ENCODE measurements around the gene OLFML2B. TPM values are rescaled to one million over a fixed set of nuclear protein-coding genes. Genes with fewer than 3 reads are reported as not detected.

The OLFML2B gene
- total and polyA plus RNA-seq, 2 of the 4 experiments (the other 2 are of a cell fraction): 0.36 to 0.74 TPM

DNA sequence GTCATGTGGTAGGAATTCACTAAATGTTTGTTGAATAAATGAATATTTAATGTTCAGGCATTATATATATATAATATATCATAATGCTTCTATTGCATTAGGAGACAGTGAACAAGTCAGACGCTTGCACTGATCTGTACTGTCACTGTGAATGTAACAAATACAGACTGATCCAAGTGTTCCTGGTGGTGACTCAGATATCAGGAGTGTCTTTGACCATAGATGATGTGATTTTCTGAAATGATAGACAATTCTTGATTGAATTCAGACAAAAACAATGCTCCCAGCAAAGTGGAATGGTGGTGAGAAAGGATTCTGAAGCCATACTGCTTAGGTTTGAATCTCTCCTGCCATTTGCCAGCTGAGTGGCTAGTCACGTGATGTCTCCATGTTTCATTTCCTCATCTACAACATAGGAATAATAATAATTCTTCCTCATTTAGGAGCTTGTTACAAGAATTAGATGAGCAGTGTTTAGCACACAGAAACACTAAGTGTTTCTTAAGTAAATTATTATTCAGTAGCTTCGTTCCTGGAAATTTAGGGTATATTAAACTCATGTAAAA, 71.0 kb downstream of the OLFML2B start:
- dilution Hi-C loops (cut with HindIII; ENCODE audit: low sequenced_read_pairs, unreplicated experiment) (no loop called here), intact Hi-C loops (cut with micrococcal nuclease) (no loop called here), in situ Hi-C loops (cut with MboI; ENCODE audit: low sequenced_read_pairs) (no loop called here)
- Histone ChIP-seq H2BK5ac (ENCODE audit: low read depth, low read length, poor library complexity, severe bottlenecking) (no peak overlapping the region), H3K79me1 (ENCODE audit: low read depth in 1 of 2, low read length in 2 of 2) (peaks cover 0 to 3% of the 10 kb centered on the region in 2 experiments; a peak in 1 of 4 replicates), H3K9ac (ENCODE audit: low read depth, low read length) (no peak overlapping the region), H3K27ac (ENCODE audit: insufficient read depth, low read length) (no peak overlapping the region), H2BK120ac (ENCODE audit: low read depth, low read length) (no peak overlapping the region), H3K23ac (ENCODE audit: low read depth, low read length) (no peak overlapping the region), H2BK20ac (ENCODE audit: low read depth, low read length) (no peak overlapping the region), H3K18ac (ENCODE audit: low read depth, low read length) (no peak overlapping the region), H3K9me1 (ENCODE audit: insufficient read depth, low read length) (no peaks in the 10 kb centered on the region), H3K56ac (ENCODE audit: extremely low read depth, insufficient read depth, low read length) (no peak overlapping the region), H3K36me3 (ENCODE audit: control insufficient read depth, insufficient read depth, low read length) (no peaks in the 10 kb centered on the region), H3K27me3 (ENCODE audit: control insufficient read depth, insufficient read depth, low read length) (no peaks in the 10 kb centered on the region), H3K4me1 (ENCODE audit: control insufficient read depth, insufficient read depth, low read length) (peaks cover 2% of the 10 kb centered on the region; the same call in 1 of the 2 replicates), H4K5ac (ENCODE audit: low read depth, low read length) (no peak overlapping the region), H3K4me3 (ENCODE audit: insufficient read depth, low read depth, low read length) (no peak overlapping the region), H2BK15ac (ENCODE audit: low read depth, low read length) (no peak overlapping the region), H3K4me2 (ENCODE audit: low read depth, low read length) (no peak overlapping the region), H4K91ac (ENCODE audit: insufficient read depth, low read depth, low read length) (no peak overlapping the region), H3K14ac (replicated peaks; ENCODE audit: low read depth, low read length) (no peak overlapping the region), H3K4ac (ENCODE audit: low read depth, low read length) (no peak overlapping the region), H2AFZ (replicated peaks; ENCODE audit: low read length, poor library complexity) (no peak overlapping the region), H3K9me3 (ENCODE audit: control insufficient read depth, insufficient read depth, low read length) (no peaks in the 10 kb centered on the region), H2AK5ac (ENCODE audit: low read depth, low read length) (no peak overlapping the region), H4K20me1 (ENCODE audit: insufficient read depth, low read length) (no peaks in the 10 kb centered on the region), H2AK9ac (replicated peaks; ENCODE audit: low read depth, low read length, poor library complexity) (no peak overlapping the region), H4K8ac (ENCODE audit: low read depth in 2 of 2, low read length in 2 of 2) (no peak overlapping the region)
- BruUV-seq (replicated peaks): no TSS peak
- POLR2A ChIA-PET (ENCODE audit: unreplicated experiment): no interaction called here
- no peak for ATAC-seq (ENCODE audit: low read depth)
- CTCF ChIA-PET: interaction anchor here (0.9 to 1.6 kb wide), 3 partner anchors 8 to 160 kb away, joined by 3 to 5 read pairs (median 3); no protein-coding TSS in a partner anchor
- peak; percentile 19 for DNase-seq
- TF ChIP-seq, protein P1, sequence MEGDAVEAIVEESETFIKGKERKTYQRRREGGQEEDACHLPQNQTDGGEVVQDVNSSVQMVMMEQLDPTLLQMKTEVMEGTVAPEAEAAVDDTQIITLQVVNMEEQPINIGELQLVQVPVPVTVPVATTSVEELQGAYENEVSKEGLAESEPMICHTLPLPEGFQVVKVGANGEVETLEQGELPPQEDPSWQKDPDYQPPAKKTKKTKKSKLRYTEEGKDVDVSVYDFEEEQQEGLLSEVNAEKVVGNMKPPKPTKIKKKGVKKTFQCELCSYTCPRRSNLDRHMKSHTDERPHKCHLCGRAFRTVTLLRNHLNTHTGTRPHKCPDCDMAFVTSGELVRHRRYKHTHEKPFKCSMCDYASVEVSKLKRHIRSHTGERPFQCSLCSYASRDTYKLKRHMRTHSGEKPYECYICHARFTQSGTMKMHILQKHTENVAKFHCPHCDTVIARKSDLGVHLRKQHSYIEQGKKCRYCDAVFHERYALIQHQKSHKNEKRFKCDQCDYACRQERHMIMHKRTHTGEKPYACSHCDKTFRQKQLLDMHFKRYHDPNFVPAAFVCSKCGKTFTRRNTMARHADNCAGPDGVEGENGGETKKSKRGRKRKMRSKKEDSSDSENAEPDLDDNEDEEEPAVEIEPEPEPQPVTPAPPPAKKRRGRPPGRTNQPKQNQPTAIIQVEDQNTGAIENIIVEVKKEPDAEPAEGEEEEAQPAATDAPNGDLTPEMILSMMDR (conservative IDR thresholded peaks at IDR 0.05; ENCODE audit: low read depth, low read length): no peak
- TF ChIP-seq SMC3 (IDR thresholded peaks at IDR 0.05; ENCODE audit: low read depth, low read length) (no peak), CHD1 (IDR thresholded peaks at IDR 0.05; ENCODE audit: low read depth, low read length) (no peak), MAFK (IDR thresholded peaks at IDR 0.05; ENCODE audit: low read depth, low read length) (no peak), RCOR1 (IDR thresholded peaks at IDR 0.05; ENCODE audit: insufficient replicate concordance, low read length) (no peak), RFX5 (IDR thresholded peaks at IDR 0.05; ENCODE audit: low read depth, low read length) (no peak), FOS (IDR thresholded peaks at IDR 0.05; ENCODE audit: low read depth, low read length) (no peak)
- TF ChIP-seq, protein P2, sequence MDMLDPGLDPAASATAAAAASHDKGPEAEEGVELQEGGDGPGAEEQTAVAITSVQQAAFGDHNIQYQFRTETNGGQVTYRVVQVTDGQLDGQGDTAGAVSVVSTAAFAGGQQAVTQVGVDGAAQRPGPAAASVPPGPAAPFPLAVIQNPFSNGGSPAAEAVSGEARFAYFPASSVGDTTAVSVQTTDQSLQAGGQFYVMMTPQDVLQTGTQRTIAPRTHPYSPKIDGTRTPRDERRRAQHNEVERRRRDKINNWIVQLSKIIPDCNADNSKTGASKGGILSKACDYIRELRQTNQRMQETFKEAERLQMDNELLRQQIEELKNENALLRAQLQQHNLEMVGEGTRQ (IDR thresholded peaks at IDR 0.05; ENCODE audit: low read depth, low read length): no peak
- WGBS, 2 experiments (ENCODE audit: extremely low coverage in 2 of 2, insufficient read length in 1 of 2): no CpG with 5 or more reads among the region's 3 CpGs

Measured in IMR-90 (cell line).